Measurements from ENCODE around the gene CPTP.

- TF ChIP-seq CTCF (IDR thresholded peaks at IDR 0.05; ENCODE audit: low read length): no peak
- no peak for TF ChIP-seq EZH2phosphoT487 (IDR thresholded peaks at IDR 0.05; ENCODE audit: low read length)
Measured at GRCh38 chr1:1300352-1300739, 24.3 kb upstream of the CPTP start.

Measured in MM.1S (cell line).